ENCODE data around the gene FAF1. TPM values are rescaled to one million over a fixed set of nuclear protein-coding genes. Genes with fewer than 3 reads are reported as not detected.

Gene FAF1
- total and polyA plus RNA-seq, 9 of the 15 experiments (the other 6 are each of a cell fraction or from before 2014, with no cell fraction given), result 48.7 to 225 (median 118) TPM

DNA sequence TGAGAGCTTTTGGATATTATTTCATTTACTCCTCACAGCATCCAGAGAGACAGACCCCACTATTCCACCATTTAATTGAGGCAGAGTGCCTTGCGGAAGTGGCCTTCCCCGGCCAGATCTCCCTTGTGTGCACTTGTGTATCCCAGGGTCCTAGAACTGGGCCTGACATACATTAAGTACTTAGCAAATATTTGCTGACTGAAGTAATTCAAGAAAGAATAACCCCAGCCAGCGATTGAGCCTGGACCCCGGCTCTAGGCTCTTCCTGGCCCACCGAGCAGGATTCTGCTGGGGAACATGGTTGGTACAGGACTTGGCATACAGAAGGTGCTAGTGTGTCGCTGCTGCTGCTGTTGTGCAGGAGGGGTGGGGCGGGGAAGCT is 545.2 kb downstream of the FAF1 start:
- intact Hi-C loops (cut with micrococcal nuclease) (no loop called here), in situ Hi-C loops (cut with MboI) (no loop called here)
- no peak overlapping the region for H3K9ac ChIP-seq (ENCODE audit: insufficient read depth in 1 of 2, low read depth in 2 of 2, low read length in 2 of 2)
- BruUV-seq (replicated peaks), result no TSS peak
- no peak overlapping the region for H2AFZ ChIP-seq (ENCODE audit: low read depth, low read length)
- H3K36me3 ChIP-seq (ENCODE audit: control insufficient read depth, insufficient read depth, low read length), result no peaks in the 10 kb centered on the region
- ChIA-PET CTCF (ENCODE audit: low intra/inter-chr PET ratio) (no interaction called here), POLR2A (no interaction called here)
- FAIRE-seq (no peak), DNase-seq (ENCODE audit: extremely low read depth in 1 of 4, low spot score in 3 of 4) (no peak), ATAC-seq (no peak)
- no peak overlapping the region for H3K4me2 ChIP-seq (ENCODE audit: insufficient read depth, low read length)
- 0 out of 2 replicates have a peak, but pooled peaks cover 3% of the 10 kb centered on the region for H4K20me1 ChIP-seq (replicated peaks; ENCODE audit: control insufficient read depth, insufficient read depth, low read length)
- H3K9me3 ChIP-seq (replicated peaks; ENCODE audit: control insufficient read depth, insufficient read depth, low read depth, low read length), result no peaks in the 10 kb centered on the region
- H3K27ac ChIP-seq (ENCODE audit: extremely low read depth, low read depth, low read length), result no peak overlapping the region
- peaks cover 0 to 27% of the 10 kb centered on the region in 2 experiments; a peak in 1 of 5 replicates for H3K4me1 ChIP-seq (replicated peaks in 1 of 2; ENCODE audit: control insufficient read depth in 2 of 2, insufficient read depth in 2 of 2, low read length in 2 of 2)
- H3K27me3 ChIP-seq (ENCODE audit: control insufficient read depth in 2 of 2, insufficient read depth in 2 of 2, low read length in 2 of 2), result peaks cover 50 to 62% of the 10 kb centered on the region in 2 experiments
- TF ChIP-seq ZNF3 (CRISPR knock-in tag; IDR thresholded peaks at IDR 0.05) (no peak), MAFK (IDR thresholded peaks at IDR 0.05; ENCODE audit: low read length) (0 out of 2 replicates have a peak, but pooled peaks have one; percentile 6), ETV1 (tag; conservative IDR thresholded peaks at IDR 0.05; ENCODE audit: low read depth) (no peak), ZC3H4 (CRISPR knock-in tag; IDR thresholded peaks at IDR 0.05; ENCODE audit: borderline replicate concordance) (no peak), MAFF (IDR thresholded peaks at IDR 0.05; ENCODE audit: low read length) (0 out of 2 replicates have a peak, but pooled peaks have one; percentile 12), MAFG (tag; conservative IDR thresholded peaks at IDR 0.05) (0 out of 2 replicates have a peak, but pooled peaks have one; percentile 27), E2F4 (CRISPR knock-in tag; IDR thresholded peaks at IDR 0.05; ENCODE audit: low read depth) (no peak), ZNF316 (IDR thresholded peaks at IDR 0.05) (peak; percentile 63)
- H3K79me2 ChIP-seq (ENCODE audit: control insufficient read depth, insufficient read depth, low read length), result no peaks in the 10 kb centered on the region
- WGBS (ENCODE audit: insufficient coverage, low coverage, missing lambda C conversion rate), result 9% methylated on average over 7 of the region's 7 CpGs
- no peak overlapping the region for H3K4me3 ChIP-seq
- H3K9me1 ChIP-seq (ENCODE audit: control insufficient read depth, insufficient read depth, low read length), result no peaks in the 10 kb centered on the region

Data from K562 (cell line).